H1 (cell line): Measurements from ENCODE around the gene AGRN. TPM values are rescaled to one million over a fixed set of nuclear protein-coding genes. Genes with fewer than 3 reads are reported as not detected.

Source experiments
- CTCF ChIA-PET: fragments of 300-600 bp; sonication (Branson Sonifier 250); formaldehyde crosslinking; loops from one replicate; lab custom pipeline; 2021; ENCODE audit not compliant: partially characterized antibody; lab: Charles Lee
- POLR2A ChIA-PET: fragments of 300-600 bp; sonication (Branson Sonifier 250); formaldehyde crosslinking; loops from one replicate; lab custom pipeline; 2021; ENCODE audit warnings: inconsistent platforms; ENCODE audit not compliant: partially characterized antibody; lab: Charles Lee
- DNase-seq, 2 experiments: peaks; one replicate each; pipeline versions ENCODE4 v3.0.0 to v3.0.0-alpha.2; 2010 to 2022; ENCODE audit warnings: low spot score in 2 of 2, low read depth in 1 of 2, mixed read lengths in 1 of 2
- FAIRE-seq: peaks from 2 replicates; lab custom pipeline; 2011; peaks lifted over from hg19 to GRCh38; lab: Jason Lieb, UNC
- H2AFZ ChIP-seq: 2 replicates; pipeline ENCODE4 v1.8.1; 2012; ENCODE audit warnings: low read length, inconsistent platforms
- H2AK5ac ChIP-seq: 2 replicates; pipeline ENCODE4 v1.6.1; 2013; ENCODE audit warnings: low read depth, low read length
- H2BK120ac ChIP-seq: replicated peaks from 2 replicates; pipeline ENCODE3; 2013; ENCODE audit warnings: low read depth, low read length, inconsistent platforms
- H2BK12ac ChIP-seq: 2 replicates; pipeline ENCODE4 v1.6.1; 2013; ENCODE audit warnings: low read depth, low read length
- H2BK15ac ChIP-seq: 2 replicates; pipeline ENCODE4 v1.6.1; 2013; ENCODE audit warnings: low read length
- H2BK20ac ChIP-seq: 2 replicates; pipeline ENCODE4 v1.6.1; 2013; ENCODE audit warnings: low read length
- H2BK5ac ChIP-seq: 2 replicates; pipeline ENCODE4 v1.6.1; 2013; ENCODE audit warnings: low read depth, low read length
- H3K14ac ChIP-seq: 2 replicates; pipeline ENCODE4 v1.6.1; 2013; ENCODE audit warnings: inconsistent platforms; ENCODE audit not compliant: insufficient read length
- H3K18ac ChIP-seq: 2 replicates; pipeline ENCODE4 v1.6.1; 2013; ENCODE audit warnings: low read length; ENCODE audit errors: extremely low read depth
- H3K23ac ChIP-seq: 2 replicates; pipeline ENCODE4 v1.6.1; 2013; ENCODE audit warnings: inconsistent platforms; ENCODE audit not compliant: insufficient read length
- H3K23me2 ChIP-seq: 2 replicates; pipeline ENCODE4 v1.6.1; 2013; ENCODE audit warnings: low read depth, low read length
- H3K27ac ChIP-seq: 2 replicates; pipeline ENCODE4 v1.6.1; 2011; ENCODE audit warnings: low read depth, low read length, inconsistent platforms
- H3K27me3 ChIP-seq, 4 experiments: replicated peaks in 1 of 4; 1 replicate in 1 of 4; 2 replicates in 3 of 4; pipeline versions ENCODE4 v1.6.1 to v1.8.1; 2011 to 2013; ENCODE audit warnings: low read length in 3 of 4, mild to moderate bottlenecking in 3 of 4, inconsistent platforms in 2 of 4, mixed read lengths in 2 of 4, moderate library complexity in 1 of 4; ENCODE audit not compliant: control insufficient read depth in 3 of 4, insufficient read depth in 3 of 4; ENCODE audit errors: extremely low read depth in 1 of 4
- H3K36me3 ChIP-seq, 4 experiments: 2 replicates each; pipeline versions ENCODE4 v1.6.1 to v1.8.1; 2011 to 2013; ENCODE audit warnings: mild to moderate bottlenecking in 4 of 4, low read length in 3 of 4, moderate library complexity in 2 of 4, control low read depth in 1 of 4, inconsistent platforms in 1 of 4; ENCODE audit not compliant: insufficient read depth in 4 of 4, control insufficient read depth in 2 of 4
- H3K4ac ChIP-seq: replicated peaks from 2 replicates; pipeline ENCODE3; 2013; ENCODE audit warnings: low read length, low read depth, mixed read lengths, inconsistent platforms; ENCODE audit not compliant: insufficient read length
- H3K4me1 ChIP-seq, 4 experiments: replicated peaks in 1 of 4; 1 replicate in 1 of 4; 2 replicates in 3 of 4; pipeline versions ENCODE4 v1.6.1 to v1.8.1; 2011 to 2013; ENCODE audit warnings: low read length in 3 of 4, inconsistent platforms in 2 of 4, mixed read lengths in 1 of 4; ENCODE audit not compliant: insufficient read depth in 4 of 4, control insufficient read depth in 3 of 4
- H3K4me2 ChIP-seq, 2 experiments: 2 replicates each; pipeline versions ENCODE4 v1.6.1 to v1.8.1; 2011 to 2013; ENCODE audit warnings: low read depth in 2 of 2, low read length in 2 of 2, control low read depth in 1 of 2, inconsistent platforms in 1 of 2, mild to moderate bottlenecking in 1 of 2; ENCODE audit not compliant: insufficient read depth in 1 of 2
- H3K4me3 ChIP-seq, 4 experiments: fragments of 200-600, 300-600 bp in 1 of 4; sonication (generic), shearing (Covaris generic), sonication (Bioruptor Twin) in 1 of 4; 2 replicates each; pipeline versions ENCODE4 v1.5.1 to v1.8.1; 2011 to 2016; ENCODE audit warnings: low read length in 4 of 4, low read depth in 3 of 4, control low read depth in 2 of 4, inconsistent platforms in 2 of 4, mild to moderate bottlenecking in 2 of 4, mixed read lengths in 1 of 4, moderate library complexity in 1 of 4; ENCODE audit not compliant: insufficient read depth in 2 of 4; ENCODE audit errors: extremely low read depth in 1 of 4
- H3K56ac ChIP-seq: replicated peaks from 2 replicates; pipeline ENCODE3; 2013; ENCODE audit warnings: low read depth, mild to moderate bottlenecking, mixed read lengths, low read length, inconsistent platforms; ENCODE audit not compliant: insufficient read length
- H3K79me1 ChIP-seq: 2 replicates; pipeline ENCODE4 v1.6.1; 2013; ENCODE audit warnings: low read depth, low read length, control low read depth
- H3K79me2 ChIP-seq, 2 experiments: 2 replicates each; pipeline versions ENCODE4 v1.6.1 to v1.8.1; 2012 to 2013; ENCODE audit warnings: low read length in 2 of 2, mild to moderate bottlenecking in 2 of 2, inconsistent platforms in 1 of 2; ENCODE audit not compliant: insufficient read depth in 2 of 2, control insufficient read depth in 1 of 2
- H3K9ac ChIP-seq, 4 experiments: replicated peaks in 1 of 4; 1 replicate in 1 of 4; 2 replicates in 3 of 4; pipeline versions ENCODE4 v1.6.1 to v1.8.1; 2011 to 2013; ENCODE audit warnings: low read depth in 3 of 4, low read length in 3 of 4, control low read depth in 2 of 4, mild to moderate bottlenecking in 2 of 4, moderate library complexity in 2 of 4, inconsistent platforms in 1 of 4; ENCODE audit errors: extremely low read depth in 1 of 4
- H3K9me3 ChIP-seq, 2 experiments: 2 replicates each; pipeline versions ENCODE4 v1.6.1 to v1.8.1; 2012 to 2013; ENCODE audit warnings: mild to moderate bottlenecking in 2 of 2, moderate library complexity in 2 of 2, control low read depth in 1 of 2, inconsistent platforms in 1 of 2, low read depth in 1 of 2, low read length in 1 of 2, mixed read lengths in 1 of 2; ENCODE audit not compliant: insufficient read depth in 2 of 2
- H4K20me1 ChIP-seq, 2 experiments: replicated peaks in 1 of 2; 2 replicates each; pipeline versions ENCODE3 to v1.8.1; 2011 to 2013; ENCODE audit warnings: inconsistent platforms in 2 of 2, low read length in 2 of 2, mild to moderate bottlenecking in 1 of 2; ENCODE audit not compliant: insufficient read depth in 2 of 2, control insufficient read depth in 1 of 2
- H4K5ac ChIP-seq: 2 replicates; pipeline ENCODE4 v1.6.1; 2013; ENCODE audit warnings: low read length, low read depth, mixed read lengths, inconsistent platforms; ENCODE audit not compliant: insufficient read length
- H4K8ac ChIP-seq: 2 replicates; pipeline ENCODE4 v1.8.0; 2013; ENCODE audit warnings: mild to moderate bottlenecking, moderate library complexity, low read length, inconsistent platforms; ENCODE audit not compliant: insufficient read depth; ENCODE audit errors: extremely low read depth
- H4K91ac ChIP-seq: replicated peaks from 2 replicates; pipeline ENCODE3; 2013; ENCODE audit warnings: low read length, mixed read lengths, inconsistent platforms; ENCODE audit not compliant: insufficient read length
- BACH1 ChIP-seq: IDR thresholded peaks from 2 replicates; pipeline ENCODE4 v1.6.1; 2012; ENCODE audit warnings: low read length, improper control_type of control experiment
- GABPA ChIP-seq: IDR thresholded peaks from 2 replicates; pipeline ENCODE4 v1.6.1; 2011; ENCODE audit warnings: mild to moderate bottlenecking, low read length, moderate library complexity, borderline replicate concordance; ENCODE audit not compliant: insufficient read depth
- KDM4A ChIP-seq: IDR thresholded peaks from one replicate; pipeline ENCODE4 v1.7.1; 2012; ENCODE audit warnings: low read depth, mild to moderate bottlenecking, moderate library complexity, low read length, inconsistent platforms; ENCODE audit not compliant: severe bottlenecking
- PHF8 ChIP-seq: fragments of 200-600 bp; sonication (generic); conservative IDR thresholded peaks from 2 replicates; pipeline ENCODE4 v1.7.1; 2012; ENCODE audit warnings: low read depth, mild to moderate bottlenecking, inconsistent platforms, low read length, moderate library complexity
- WGBS, 2 experiments: shearing (Covaris generic) in 1 of 2; methylation state at CpG; one replicate each; pipeline versions ENCODE4 v1.1.6 to v1.1.7; 2013 to 2015; ENCODE audit warnings: low lambda C conversion rate in 2 of 2, mixed read lengths in 2 of 2, inconsistent platforms in 1 of 2, low coverage in 1 of 2, missing lambda C conversion rate in 1 of 2; ENCODE audit not compliant: insufficient replicate concordance in 2 of 2, insufficient coverage in 1 of 2, insufficient read length in 1 of 2; ENCODE audit errors: extremely low coverage in 1 of 2, missing lambda C conversion rate in 1 of 2; 5-methylcytosine and 5-hydroxymethylcytosine counted together
- polyA plus RNA-seq, 7 experiments: library from polyadenylated mRNA; depleted of rRNA in 3 of 7; stranded (reverse) in 5 of 7; unstranded in 2 of 7; fragments of >200 nt in 5 of 7; fragments of 200-250 nt in 2 of 7; gene quantifications; 1 replicate in 5 of 7; 2 replicates in 1 of 7; 4 replicates in 1 of 7; pipeline versions ENCODE4 v1.2.1 to v1.2.3, GENCODE V29; 2011 to 2013; ENCODE audit warnings: missing spikeins in 2 of 7, mixed read lengths in 2 of 7
- total RNA-seq: library from RNA; stranded (reverse); fragmentation: NEBNext Ultra II Directional; extraction: Animal tissue kit (Norgen Biotek cat#: 25700); gene quantifications from 2 replicates; pipeline ENCODE4 v1.2.1, GENCODE V29; 2021

The AGRN gene
- total and polyA plus RNA-seq, 2 of the 8 experiments (the other 6 are each of a cell fraction or from before 2014, with no cell fraction given), result 52.3 to 155 TPM

GRCh38 chr1:1050577-1051052 lies 30.7 kb downstream of the AGRN start:
- Histone ChIP-seq H2BK20ac (no peak overlapping the region), H3K27me3 (no peaks in the 10 kb centered on the region), H3K4me3 (no peak overlapping the region), H4K91ac (no peak overlapping the region), H2AFZ (no peak overlapping the region), H3K4me1 (no peaks in the 10 kb centered on the region), H3K4ac (no peak overlapping the region), H2BK12ac (no peak overlapping the region), H4K8ac (no peak overlapping the region; the same call in 1 of the 2 replicates), H3K23ac (no peak overlapping the region), H3K56ac (no peak overlapping the region), H2BK120ac (no peak overlapping the region), H3K23me2 (no peaks in the 10 kb centered on the region), H3K18ac (no peak overlapping the region), H3K4me2 (no peak overlapping the region), H3K9ac (no peak overlapping the region), H3K79me1 (peaks cover 5% of the 10 kb centered on the region; the same call in 1 of the 2 replicates), H3K27ac (no peak overlapping the region), H3K9me3 (no peaks in the 10 kb centered on the region), H4K20me1 (peaks cover 2 to 18% of the 10 kb centered on the region in 2 experiments), H3K79me2 (no peaks in the 10 kb centered on the region), H2BK15ac (no peak overlapping the region), H4K5ac (no peak overlapping the region), H2BK5ac (no peak overlapping the region), H2AK5ac (no peak overlapping the region), H3K36me3 (peaks cover 6 to 83% (median 40%) of the 10 kb centered on the region in 4 experiments), H3K14ac (no peak overlapping the region)
- FAIRE-seq, result no peak
- TF ChIP-seq BACH1 (no peak), KDM4A (no peak), GABPA (0 out of 2 replicates have a peak, but pooled peaks have one; percentile 12), PHF8 (no peak)
- CTCF ChIA-PET, result interaction anchor here (0.5 to 1.7 kb wide), 3 partner anchors 67 to 266 kb away, joined by 3 to 5 read pairs (median 3); no protein-coding TSS in a partner anchor
- DNase-seq, result no peak
- POLR2A ChIA-PET, result interaction anchor here (0.7 to 2.0 kb wide), 4 partner anchors 9 to 98 kb away, joined by 3 to 6 read pairs (median 4); no protein-coding TSS in a partner anchor
- 90% methylated on average over 22 of the region's 32 CpGs; no CpG with 5 or more reads in 1 of the 2 experiments for WGBS, 2 experiments
